Measurements from ENCODE around the gene CADPS2. TPM values are rescaled to one million over a fixed set of nuclear protein-coding genes. Genes with fewer than 3 reads are reported as not detected.
"Not testable (repeated sequence)": the region's sequence is repeated elsewhere in the genome, so short reads cannot be mapped to it uniquely, and the experiment has no call there.

Gene CADPS2
- total RNA-seq, 8 experiments from 2014 or later: 1.3 to 89.1 (median 3.1) TPM

DNA sequence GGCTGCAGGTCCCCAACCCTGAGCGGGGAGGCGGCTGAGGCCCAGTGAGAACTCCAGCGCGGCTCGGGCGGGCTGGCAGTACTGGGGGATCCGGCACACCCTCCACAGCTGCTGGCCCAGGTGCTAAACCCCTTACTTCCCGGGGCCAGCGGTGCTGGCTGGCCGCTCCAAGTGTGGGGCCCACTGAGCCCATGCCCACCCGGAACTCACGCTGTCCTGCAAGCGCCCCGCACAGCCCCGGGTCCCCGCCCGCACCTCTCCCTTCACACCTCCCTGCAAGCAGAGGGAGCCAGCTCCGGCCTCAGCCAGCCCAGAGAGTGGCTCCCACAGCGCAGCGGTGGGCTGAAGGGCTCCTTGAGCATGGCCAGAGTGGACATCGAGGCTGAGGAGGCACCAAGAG, 212.3 kb downstream of the CADPS2 start:
- Histone ChIP-seq H3K4me1 (replicated peaks in 1 of 2) (no peaks in the 10 kb centered on the region), H3K27ac (no peak overlapping the region), H3K4me3 (no peak overlapping the region)
- in situ Hi-C loops (cut with MboI; ENCODE audit: low pct_unique_long_range_greater_than_20kb in 2 of 9, low sequenced_read_pairs in 9 of 9, unreplicated experiment in 9 of 9): no loop called here
- no peak for ATAC-seq (replicated peaks in 6 of 8)
- WGBS, 10 experiments: 0 to 57% methylated on average over 1 of the region's 21 CpGs; no CpG with 5 or more reads in 8 of the 10 experiments

DNA sequence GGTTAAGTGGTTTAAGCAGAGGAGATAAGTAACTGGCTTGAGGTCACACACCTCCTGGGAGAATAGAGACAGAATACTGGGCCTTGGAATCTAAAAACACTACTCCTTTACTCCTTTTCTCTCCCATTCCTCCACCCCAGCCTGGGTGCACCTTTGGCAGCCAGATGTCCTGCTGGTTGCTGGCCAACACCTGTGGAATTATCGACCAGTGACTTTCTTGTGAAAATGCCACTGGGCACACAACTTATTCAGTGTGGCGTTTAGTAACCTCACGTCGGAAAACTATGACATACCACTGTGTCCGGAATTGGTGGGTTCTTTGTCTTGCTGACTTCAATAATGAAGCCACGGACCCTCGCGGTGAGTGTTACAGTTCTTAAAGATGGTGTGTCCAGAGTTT, 213.7 kb downstream of the CADPS2 start:
- Histone ChIP-seq H3K27ac (no peak overlapping the region), H3K4me1 (replicated peaks in 1 of 2) (no peaks in the 10 kb centered on the region), H3K4me3 (no peak overlapping the region)
- 0 to 100% (median 83%) methylated on average over 1 to 4 of the region's 8 CpGs; no CpG with 5 or more reads in 3 of the 10 experiments for whole genome bisulfite sequencing, 10 experiments
- in situ Hi-C loops (cut with MboI; ENCODE audit: low pct_unique_long_range_greater_than_20kb in 2 of 9, low sequenced_read_pairs in 9 of 9, unreplicated experiment in 9 of 9): no loop called here
- no peak for ATAC-seq (replicated peaks in 6 of 8)

- 8 to 100% (median 54%) methylated on average over 1 to 2 of the region's 2 CpGs; no CpG with 5 or more reads in 3 of the 10 experiments for WGBS, 10 experiments
- in situ Hi-C loops (cut with MboI; ENCODE audit: low pct_unique_long_range_greater_than_20kb in 2 of 9, low sequenced_read_pairs in 9 of 9, unreplicated experiment in 9 of 9): no loop called here
- Histone ChIP-seq H3K4me3 (no peak overlapping the region), H3K4me1 (replicated peaks in 1 of 2) (no peaks in the 10 kb centered on the region), H3K27ac (no peak overlapping the region)
- ATAC-seq (replicated peaks in 6 of 8): no peak
Measured at GRCh38 chr7:122663733-122664132, 222.5 kb downstream of the CADPS2 start.

DNA sequence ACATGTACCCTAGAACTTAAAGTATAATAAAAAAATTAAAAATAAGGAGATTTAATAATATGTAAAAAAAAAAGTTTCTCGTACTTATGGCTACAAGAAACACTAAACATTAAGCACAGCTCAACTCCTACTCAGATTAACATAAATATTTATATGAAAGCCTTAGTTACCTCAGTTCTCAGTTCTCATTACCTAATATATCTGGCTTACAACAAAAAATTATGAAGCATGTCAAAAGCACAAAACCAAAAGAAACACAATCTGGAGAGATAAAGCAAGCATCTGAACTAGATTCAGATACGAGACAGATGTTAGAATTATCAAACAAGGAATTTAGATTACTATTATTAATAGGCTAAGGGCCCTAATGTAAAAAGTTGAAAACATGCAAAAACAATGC, 227.4 kb downstream of the CADPS2 start:
- Histone ChIP-seq H3K27ac (no peak overlapping the region), H3K4me1 (replicated peaks in 1 of 2) (no peaks in the 10 kb centered on the region), H3K4me3 (no peak overlapping the region)
- ATAC-seq (replicated peaks in 6 of 8): no peak
- in situ Hi-C loops (cut with MboI; ENCODE audit: low pct_unique_long_range_greater_than_20kb in 2 of 9, low sequenced_read_pairs in 9 of 9, unreplicated experiment in 9 of 9): no loop called here
- WGBS, 10 experiments: 0 to 100% (median 75%) methylated on average over 1 to 2 of the region's 2 CpGs

DNA sequence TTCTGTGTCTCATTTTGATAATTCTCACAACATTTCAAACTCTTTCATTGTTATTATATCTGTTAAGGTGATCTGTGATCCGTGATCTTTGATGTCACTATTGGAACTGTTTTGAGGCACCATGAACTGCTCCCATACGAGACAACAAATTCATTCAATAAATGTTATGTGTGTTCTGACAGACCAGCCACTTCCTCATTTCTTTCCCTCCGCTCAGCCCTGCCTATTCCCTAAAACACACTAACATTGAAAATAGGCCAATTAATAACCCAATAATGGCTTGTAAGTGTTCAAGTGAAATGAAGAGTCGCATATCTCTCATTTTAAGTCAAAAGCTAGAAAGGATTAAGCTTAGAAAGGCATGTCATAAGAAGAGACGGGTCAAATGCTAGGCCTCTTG, 232.6 kb downstream of the CADPS2 start:
- no peak for ATAC-seq (replicated peaks in 6 of 8)
- in situ Hi-C loops (cut with MboI; ENCODE audit: low pct_unique_long_range_greater_than_20kb in 2 of 9, low sequenced_read_pairs in 9 of 9, unreplicated experiment in 9 of 9): no loop called here
- H3K27ac ChIP-seq: no peak overlapping the region
- no peaks in the 10 kb centered on the region for H3K4me1 ChIP-seq (replicated peaks in 1 of 2)
- H3K4me3 ChIP-seq: no peak overlapping the region
- WGBS, 10 experiments: 12 to 100% (median 78%) methylated on average over 2 to 5 of the region's 5 CpGs; no CpG with 5 or more reads in 1 of the 10 experiments

DNA sequence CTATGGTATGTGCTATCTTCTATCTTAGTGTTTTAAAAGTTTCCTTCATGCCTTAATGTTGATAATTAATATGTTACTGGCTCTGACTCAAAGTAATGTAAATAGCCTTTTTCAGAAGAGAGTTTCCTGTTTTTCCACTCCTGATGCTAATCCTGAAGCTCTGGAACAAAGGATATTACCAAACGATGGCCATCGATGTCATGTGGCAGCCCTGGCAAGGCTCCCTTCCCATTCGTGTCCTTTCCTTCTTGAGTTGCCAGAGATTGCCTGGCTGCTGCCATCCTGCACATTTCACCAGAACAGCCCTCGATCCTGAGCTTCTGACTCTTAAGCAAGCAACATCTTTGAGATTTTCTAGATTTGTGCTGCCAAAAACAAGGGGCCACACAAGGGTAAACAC, 233.4 kb downstream of the CADPS2 start:
- in situ Hi-C loops (cut with MboI; ENCODE audit: low pct_unique_long_range_greater_than_20kb in 2 of 9, low sequenced_read_pairs in 9 of 9, unreplicated experiment in 9 of 9): no loop called here
- Histone ChIP-seq H3K4me3 (no peak overlapping the region), H3K27ac (no peak overlapping the region), H3K4me1 (replicated peaks in 1 of 2) (no peaks in the 10 kb centered on the region)
- WGBS, 10 experiments: 15 to 100% (median 68%) methylated on average over 2 to 4 of the region's 4 CpGs; no CpG with 5 or more reads in 2 of the 10 experiments
- ATAC-seq (replicated peaks in 6 of 8): no peak

DNA sequence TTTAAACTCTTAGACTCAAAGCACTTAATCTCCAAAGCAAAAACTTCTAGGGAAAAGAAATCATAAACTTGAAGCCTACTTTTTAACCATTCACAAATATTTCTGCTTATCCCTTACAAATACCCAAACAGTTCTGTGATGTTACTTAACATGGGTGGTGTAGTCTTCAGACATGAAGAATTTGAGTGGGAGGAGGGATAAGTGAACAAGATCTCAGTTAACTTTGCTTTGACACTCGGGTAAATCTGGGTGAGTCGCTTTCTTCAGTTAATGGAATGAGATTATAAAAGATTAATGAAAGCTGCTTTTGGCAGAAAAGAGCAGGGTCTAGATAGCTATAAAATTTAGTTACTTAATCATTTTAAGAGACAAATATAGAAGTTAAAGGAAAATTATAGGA, 234.8 kb downstream of the CADPS2 start:
- H3K27ac ChIP-seq: no peak overlapping the region
- no peak for ATAC-seq (replicated peaks in 6 of 8)
- in situ Hi-C loops (cut with MboI; ENCODE audit: low pct_unique_long_range_greater_than_20kb in 2 of 9, low sequenced_read_pairs in 9 of 9, unreplicated experiment in 9 of 9): no loop called here
- WGBS, 10 experiments: 15 to 100% (median 86%) methylated on average over 1 to 2 of the region's 2 CpGs; no CpG with 5 or more reads in 2 of the 10 experiments
- H3K4me1 ChIP-seq (replicated peaks in 1 of 2): no peaks in the 10 kb centered on the region
- no peak overlapping the region for H3K4me3 ChIP-seq

GRCh38 chr7:122643250-122643649, 243.0 kb downstream of the CADPS2 start:
- WGBS, 10 experiments: 0 to 88% (median 82%) methylated on average over 1 of the region's 1 CpG; no CpG with 5 or more reads in 6 of the 10 experiments
- ATAC-seq (replicated peaks in 6 of 8): no peak

GRCh38 chr7:122638459-122638858, 247.8 kb downstream of the CADPS2 start:
- 0 to 100% (median 60%) methylated on average over 1 to 2 of the region's 2 CpGs; no CpG with 5 or more reads in 3 of the 10 experiments for WGBS, 10 experiments
- no peaks in the 10 kb centered on the region for H3K4me1 ChIP-seq (replicated peaks in 1 of 2)
- no peak for ATAC-seq (replicated peaks in 6 of 8)
- H3K4me3 ChIP-seq: no peak overlapping the region
- H3K27ac ChIP-seq: no peak overlapping the region
- in situ Hi-C loops (cut with MboI; ENCODE audit: low pct_unique_long_range_greater_than_20kb in 2 of 9, low sequenced_read_pairs in 9 of 9, unreplicated experiment in 9 of 9): no loop called here

More at GRCh38 chr7:122643250-122643649, 243.0 kb downstream of the CADPS2 start:
- H3K4me1 ChIP-seq (replicated peaks in 1 of 2): no peaks in the 10 kb centered on the region
- H3K4me3 ChIP-seq: no peak overlapping the region
- in situ Hi-C loops (cut with MboI; ENCODE audit: low pct_unique_long_range_greater_than_20kb in 2 of 9, low sequenced_read_pairs in 9 of 9, unreplicated experiment in 9 of 9): no loop called here
- H3K27ac ChIP-seq: no peak overlapping the region

DNA sequence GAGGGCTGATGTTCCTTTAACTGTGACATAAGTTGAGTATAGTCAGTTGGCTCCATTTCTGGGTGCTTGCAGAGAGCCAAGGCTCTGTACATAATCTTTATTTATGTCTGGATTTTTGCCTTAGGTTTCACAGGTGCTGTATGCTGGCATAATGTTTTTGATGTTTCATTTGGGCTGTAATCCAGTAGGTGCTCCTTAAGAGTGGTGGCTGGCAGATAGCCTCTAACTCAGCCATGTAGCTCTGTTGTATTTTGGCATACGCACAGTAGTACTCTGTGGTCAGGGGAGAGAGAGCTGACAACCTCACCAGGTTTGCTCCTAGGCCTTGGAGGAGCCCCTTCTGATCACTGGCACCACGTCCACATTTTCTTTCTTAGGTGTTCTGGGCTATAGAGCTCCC, 248.5 kb downstream of the CADPS2 start:
- no peak for ATAC-seq (replicated peaks in 6 of 8)
- in situ Hi-C loops (cut with MboI; ENCODE audit: low pct_unique_long_range_greater_than_20kb in 2 of 9, low sequenced_read_pairs in 9 of 9, unreplicated experiment in 9 of 9): no loop called here
- 0 to 83% (median 33%) methylated on average over 1 to 2 of the region's 2 CpGs; no CpG with 5 or more reads in 5 of the 10 experiments for WGBS, 10 experiments

DNA sequence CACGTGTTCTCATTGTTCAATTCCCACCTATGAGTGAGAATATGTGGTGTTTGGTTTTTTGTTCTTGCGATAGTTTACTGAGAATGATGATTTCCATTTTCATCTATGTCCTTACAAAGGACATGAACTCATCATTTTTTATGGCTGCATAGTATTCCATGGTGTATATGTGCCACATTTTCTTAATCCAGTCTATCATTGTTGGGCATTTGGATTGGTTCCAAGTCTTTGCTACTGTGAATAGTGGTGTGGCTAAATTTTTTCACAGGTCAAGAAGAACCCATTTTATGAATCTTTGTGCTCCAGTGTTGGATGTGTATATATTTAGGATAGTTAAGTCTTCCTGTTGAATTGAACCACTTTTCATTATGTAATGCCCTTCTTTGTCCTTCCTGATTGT, 250.8 kb downstream of the CADPS2 start:
- H3K4me3 ChIP-seq; H3K4me1 ChIP-seq (replicated peaks in 1 of 2); H3K27ac ChIP-seq; ATAC-seq (replicated peaks in 6 of 8); in situ Hi-C loops (cut with MboI; ENCODE audit: low pct_unique_long_range_greater_than_20kb in 2 of 9, low sequenced_read_pairs in 9 of 9, unreplicated experiment in 9 of 9): not testable (repeated sequence)
- WGBS, 10 experiments: no CpG with 5 or more reads among the region's 2 CpGs

More for the DNA sequence above, 248.5 kb downstream of the CADPS2 start:
- no peaks in the 10 kb centered on the region for H3K4me1 ChIP-seq (replicated peaks in 1 of 2)
- H3K4me3 ChIP-seq: no peak overlapping the region
- H3K27ac ChIP-seq: no peak overlapping the region

DNA sequence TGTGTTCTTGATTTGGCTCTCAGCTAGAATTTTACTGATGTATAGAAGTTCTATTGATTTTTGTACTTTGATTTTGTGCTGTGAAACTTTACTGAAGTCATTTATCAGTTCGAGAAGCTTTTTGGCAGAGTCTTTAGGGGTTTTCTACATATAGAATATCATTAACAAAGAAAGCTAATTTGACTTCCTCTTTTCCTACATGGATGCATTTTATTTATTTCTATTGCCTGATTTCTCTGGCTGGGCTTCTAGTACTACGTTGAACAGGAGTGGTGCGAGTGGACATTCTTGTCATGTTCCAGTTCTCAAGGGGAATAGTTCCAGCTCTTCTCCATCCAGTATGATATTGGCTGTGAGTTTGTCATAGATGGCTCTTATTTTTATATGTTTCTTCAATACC, 252.8 kb downstream of the CADPS2 start:
- Histone ChIP-seq H3K27ac (no peak overlapping the region), H3K4me1 (replicated peaks in 1 of 2) (no peaks in the 10 kb centered on the region), H3K4me3 (no peak overlapping the region)
- no peak for ATAC-seq (replicated peaks in 6 of 8)
- WGBS, 10 experiments: 21 to 100% (median 91%) methylated on average over 1 to 3 of the region's 3 CpGs
- in situ Hi-C loops (cut with MboI; ENCODE audit: low pct_unique_long_range_greater_than_20kb in 2 of 9, low sequenced_read_pairs in 9 of 9, unreplicated experiment in 9 of 9): no loop called here

DNA sequence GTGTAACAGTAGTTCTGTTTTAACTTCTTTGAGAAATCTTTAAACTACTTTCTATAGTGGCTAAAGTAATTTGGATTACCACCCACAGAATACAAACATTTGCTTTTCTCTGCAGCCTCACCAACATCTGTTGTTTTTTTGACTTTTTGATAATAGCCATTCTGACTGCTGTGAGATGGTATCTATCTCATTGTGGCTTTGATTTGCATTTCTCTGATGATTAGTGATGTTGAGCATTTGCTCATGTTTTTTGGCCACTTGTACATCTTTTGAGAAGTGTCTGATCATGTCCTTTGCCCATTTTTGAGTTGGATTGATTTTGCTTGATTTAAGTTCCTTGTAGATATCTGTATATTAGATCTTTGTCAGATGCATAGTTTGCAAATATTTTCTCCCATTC, 254.0 kb downstream of the CADPS2 start:
- ATAC-seq (replicated peaks in 6 of 8): no peak
- in situ Hi-C loops (cut with MboI; ENCODE audit: low pct_unique_long_range_greater_than_20kb in 2 of 9, low sequenced_read_pairs in 9 of 9, unreplicated experiment in 9 of 9): no loop called here
- H3K27ac ChIP-seq: no peak overlapping the region
- H3K4me3 ChIP-seq: no peak overlapping the region
- H3K4me1 ChIP-seq (replicated peaks in 1 of 2): no peaks in the 10 kb centered on the region

DNA sequence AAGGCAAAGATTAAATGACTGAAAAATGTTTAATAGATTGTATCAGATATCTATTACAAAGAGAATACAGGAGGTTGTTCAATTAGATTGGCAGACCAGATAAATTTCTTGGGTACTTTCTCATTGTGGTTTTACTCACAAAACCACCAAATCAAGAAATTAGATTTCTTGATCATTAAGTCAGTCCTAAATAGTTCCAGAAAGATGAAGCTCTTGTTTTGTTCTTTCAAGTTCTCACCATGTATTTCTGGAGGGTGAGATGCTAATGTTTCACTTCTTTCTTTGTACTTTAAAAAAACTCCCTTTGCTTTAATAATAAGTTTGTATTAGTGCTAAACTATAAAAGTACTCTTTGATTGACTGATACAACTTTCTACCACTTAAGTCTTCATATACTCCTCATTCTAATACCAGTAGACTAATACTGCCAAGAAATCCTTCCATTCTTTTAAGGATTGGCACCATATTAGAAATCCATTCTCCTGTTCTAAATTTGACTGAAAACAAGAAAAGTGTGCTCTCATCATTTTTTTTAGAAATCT, 256.8 kb downstream of the CADPS2 start:
- H3K4me3 ChIP-seq: no peak overlapping the region
- H3K4me1 ChIP-seq (replicated peaks in 1 of 2): no peaks in the 10 kb centered on the region
- H3K27ac ChIP-seq: no peak overlapping the region
- no peak for ATAC-seq (replicated peaks in 6 of 8)
- in situ Hi-C loops (cut with MboI; ENCODE audit: low pct_unique_long_range_greater_than_20kb in 2 of 9, low sequenced_read_pairs in 9 of 9, unreplicated experiment in 9 of 9): no loop called here
